ENCODE results near the gene TSR3. TPM values are rescaled to one million over a fixed set of nuclear protein-coding genes. Genes with fewer than 3 reads are reported as not detected.

TSR3 gene
- polyA plus RNA-seq, 1 of the 3 experiments (the other 2 are of a cell fraction): 87.3 TPM

DNA sequence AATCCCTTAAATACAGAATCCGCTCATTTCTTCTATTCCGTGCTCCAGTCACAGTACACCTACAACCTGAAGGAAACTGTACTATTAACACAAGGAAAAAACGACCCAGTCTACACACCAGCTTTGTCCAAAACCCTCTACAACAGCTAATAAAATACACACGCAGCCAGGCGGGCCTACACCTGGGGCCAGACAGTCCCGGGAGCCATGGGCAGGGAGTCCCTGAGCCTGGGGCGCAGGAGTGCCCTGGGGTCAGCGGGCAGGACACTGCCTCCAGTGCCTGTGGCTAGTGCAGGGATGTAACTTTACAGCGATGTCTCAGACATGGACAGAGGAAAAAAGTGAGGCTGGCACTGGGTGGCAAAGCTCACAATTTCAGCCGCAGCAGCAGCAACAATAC lies 28.5 kb upstream of the TSR3 start:
- no peak for TF ChIP-seq TCF12 (IDR thresholded peaks at IDR 0.05)
- no peak for TF ChIP-seq MEF2A (IDR thresholded peaks at IDR 0.05; ENCODE audit: borderline replicate concordance, low read depth)
- no peak for TF ChIP-seq RCOR1 (IDR thresholded peaks at IDR 0.05; ENCODE audit: low read length)
- no peaks in the 10 kb centered on the region for H3K27me3 ChIP-seq (ENCODE audit: insufficient read depth)
- no peak overlapping the region for H2AFZ ChIP-seq (ENCODE audit: low read depth)
- ChIA-PET POLR2A (interaction anchor here (1.5 kb wide), 1 partner anchor 40 kb away, joined by 4 read pairs; the partner anchor contains the start of gene UQCC4), CTCF (interaction anchor here (0.9 to 3.9 kb wide), 5 partner anchors 11 to 37 kb away, joined by 3 to 39 read pairs (median 3); no protein-coding TSS in a partner anchor)
- peaks cover 10% of the 10 kb centered on the region for H3F3A ChIP-seq (replicated peaks; ENCODE audit: insufficient read depth)
- H3K4me1 ChIP-seq (ENCODE audit: control insufficient read depth in 1 of 2, insufficient read depth in 2 of 2, low read depth in 1 of 2, low read length in 1 of 2): peaks cover 9 to 12% of the 10 kb centered on the region in 2 experiments; a peak in 3 of 4 replicates
- no peaks in the 10 kb centered on the region for H3K9me2 ChIP-seq
- peak overlapping the region; percentile 69; the same call in 1 of the 2 replicates for H3K4me2 ChIP-seq
- no peaks in the 10 kb centered on the region for H3K9me3 ChIP-seq
- H3K27ac ChIP-seq (ENCODE audit: low read depth in 2 of 2, low read length in 1 of 2): no peak overlapping the region
- peaks cover 9% of the 10 kb centered on the region; the same call in 1 of the 2 replicates for H3K79me2 ChIP-seq (ENCODE audit: insufficient read depth)
- H4K20me1 ChIP-seq (ENCODE audit: insufficient read depth): no peaks in the 10 kb centered on the region
- no peak overlapping the region for H3K4me3 ChIP-seq (ENCODE audit: low read depth in 2 of 2, low read length in 1 of 2)
- H3K36me3 ChIP-seq (replicated peaks in 1 of 2; ENCODE audit: control insufficient read depth in 1 of 2, insufficient read depth in 2 of 2, low read length in 1 of 2): peaks cover 0 to 6% of the 10 kb centered on the region in 2 experiments
- 76% methylated on average over 10 of the region's 10 CpGs for WGBS (ENCODE audit: low lambda C conversion rate)
- no peak overlapping the region for H3K9ac ChIP-seq
- DNase-seq: no peak

DNA sequence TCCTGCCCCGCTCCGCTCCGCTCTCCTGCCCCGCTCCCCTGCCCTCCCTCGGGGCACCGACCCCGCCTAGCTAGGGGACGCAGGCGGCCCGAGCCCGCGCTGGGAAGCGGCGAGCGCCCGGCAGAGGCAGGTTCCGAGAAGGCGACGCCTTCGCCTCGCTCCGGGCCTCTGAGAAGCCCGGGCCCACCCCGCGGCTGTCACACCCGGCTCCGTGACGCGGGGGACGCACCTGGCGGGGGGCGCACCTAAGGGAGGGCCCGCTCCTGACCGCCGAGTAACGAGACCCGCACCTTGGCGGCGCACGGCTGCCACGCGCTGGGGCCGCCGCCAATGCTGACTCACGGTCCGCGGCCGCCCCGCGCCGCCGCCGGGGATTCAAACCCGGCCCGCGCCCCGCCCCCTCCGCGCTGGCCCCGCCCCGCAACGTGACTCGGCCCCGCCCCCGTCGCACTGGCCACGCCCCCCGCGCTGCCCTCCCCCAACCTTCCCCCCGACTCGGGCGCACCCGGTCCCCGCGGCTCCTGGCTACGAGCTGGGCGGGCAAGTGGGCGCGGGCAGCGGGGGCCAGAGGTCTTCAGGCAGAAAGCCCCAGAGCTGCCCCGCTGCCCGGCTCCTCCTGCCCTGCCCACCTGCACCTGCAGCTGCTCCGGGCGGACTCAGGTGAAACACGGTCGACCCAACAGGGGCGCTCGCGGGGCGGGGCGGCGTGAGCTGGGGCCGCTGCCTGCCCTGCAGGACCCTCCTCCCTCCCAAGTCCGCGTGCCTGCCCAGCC lies 27.8 kb upstream of the TSR3 start:
- Histone ChIP-seq H3K4me2 (peak overlapping the region; percentile 99), H3K9me2 (no peaks in the 10 kb centered on the region), H3K36me3 (replicated peaks in 1 of 2; ENCODE audit: control insufficient read depth in 1 of 2, insufficient read depth in 2 of 2, low read length in 1 of 2) (peaks cover 0 to 6% of the 10 kb centered on the region in 2 experiments), H3K27ac (ENCODE audit: low read depth in 2 of 2, low read length in 1 of 2) (peak overlapping the region in 1 of 2 experiments; percentile 44; a peak in 3 of 4 replicates), H3K4me1 (ENCODE audit: control insufficient read depth in 1 of 2, insufficient read depth in 2 of 2, low read depth in 1 of 2, low read length in 1 of 2) (peaks cover 9 to 12% of the 10 kb centered on the region in 2 experiments; a peak in 3 of 4 replicates), H3K27me3 (ENCODE audit: insufficient read depth) (no peaks in the 10 kb centered on the region), H3K4me3 (ENCODE audit: low read depth in 2 of 2, low read length in 1 of 2) (peak overlapping the region; percentile 53 to 61), H3K9me3 (no peaks in the 10 kb centered on the region), H3K79me2 (ENCODE audit: insufficient read depth) (peaks cover 9% of the 10 kb centered on the region; the same call in 1 of the 2 replicates), H2AFZ (ENCODE audit: low read depth) (no peak overlapping the region), H3K9ac (peak overlapping the region; percentile 87), H4K20me1 (ENCODE audit: insufficient read depth) (no peaks in the 10 kb centered on the region), H3F3A (replicated peaks; ENCODE audit: insufficient read depth) (peaks cover 10% of the 10 kb centered on the region)
- ChIA-PET POLR2A (interaction anchor here (1.5 kb wide), 1 partner anchor 41 kb away, joined by 4 read pairs; the partner anchor contains the start of gene UQCC4), CTCF (interaction anchor here (0.8 to 3.9 kb wide), 8 partner anchors 8 to 42 kb away, joined by 3 to 39 read pairs (median 3); no protein-coding TSS in a partner anchor)
- TF ChIP-seq, protein P1, sequence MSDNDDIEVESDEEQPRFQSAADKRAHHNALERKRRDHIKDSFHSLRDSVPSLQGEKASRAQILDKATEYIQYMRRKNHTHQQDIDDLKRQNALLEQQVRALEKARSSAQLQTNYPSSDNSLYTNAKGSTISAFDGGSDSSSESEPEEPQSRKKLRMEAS (IDR thresholded peaks at IDR 0.05; ENCODE audit: low read depth): peak; percentile 59; the same call in 1 of the 2 replicates
- TF ChIP-seq SIN3A (IDR thresholded peaks at IDR 0.05; ENCODE audit: borderline replicate concordance, low read depth, low read length): 0 out of 2 replicates have a peak, but pooled peaks have one; percentile 42
- TF ChIP-seq CHD2 (IDR thresholded peaks at IDR 0.05; ENCODE audit: low read length, partially characterized antibody): no peak
- TF ChIP-seq POLR2AphosphoS5 (IDR thresholded peaks at IDR 0.05; ENCODE audit: low read depth, low read length): 0 out of 2 replicates have a peak, but pooled peaks have one; percentile 26
- peak; percentile 85 for TF ChIP-seq MXI1 (IDR thresholded peaks at IDR 0.05; ENCODE audit: low read depth, low read length)
- TF ChIP-seq, protein P2, sequence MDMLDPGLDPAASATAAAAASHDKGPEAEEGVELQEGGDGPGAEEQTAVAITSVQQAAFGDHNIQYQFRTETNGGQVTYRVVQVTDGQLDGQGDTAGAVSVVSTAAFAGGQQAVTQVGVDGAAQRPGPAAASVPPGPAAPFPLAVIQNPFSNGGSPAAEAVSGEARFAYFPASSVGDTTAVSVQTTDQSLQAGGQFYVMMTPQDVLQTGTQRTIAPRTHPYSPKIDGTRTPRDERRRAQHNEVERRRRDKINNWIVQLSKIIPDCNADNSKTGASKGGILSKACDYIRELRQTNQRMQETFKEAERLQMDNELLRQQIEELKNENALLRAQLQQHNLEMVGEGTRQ (IDR thresholded peaks at IDR 0.05; ENCODE audit: borderline replicate concordance, low read depth, low read length): no peak
- no peak; the same call in 1 of the 2 replicates for TF ChIP-seq FOSL2 (IDR thresholded peaks at IDR 0.05; ENCODE audit: borderline replicate concordance, low read depth)
- WGBS (ENCODE audit: low lambda C conversion rate): no CpG with 5 or more reads among the region's 95 CpGs
- peak; percentile 97 for DNase-seq

Data from SK-N-SH (cell line).